Tibial artery (tissue), 4 donors: Measurements from ENCODE around the gene LKAAEAR1.

ENCODE experiments used
- DNase-seq, 2 donors: peaks; one replicate each; pipeline ENCODE4 v3.0.0-alpha.2; 2019
- H3K27ac ChIP-seq, 2 donors: fragments of 200-600 bp; sonication (generic) in 1 of 2; 1 replicate in 1 of 2; 2 replicates in 1 of 2; pipeline ENCODE4 v1.5.1; 2018 to 2019; ENCODE audit warnings: mild to moderate bottlenecking in 1 of 2
- H3K27me3 ChIP-seq, 2 donors: fragments of 200-600 bp; sonication (generic) in 1 of 2; one replicate each; pipeline versions ENCODE4 v1.5.1 to v1.6.0; 2016 to 2019
- H3K36me3 ChIP-seq, 3 donors: fragments of 200-600 bp; sonication (generic) in 2 of 3; one replicate each; pipeline ENCODE4 v1.5.1; 2016 to 2019; ENCODE audit warnings: mild to moderate bottlenecking in 2 of 3
- H3K4me1 ChIP-seq, 4 donors: fragments of 200-600 bp; sonication (generic) in 2 of 4; 1 replicate in 3 of 4; 2 replicates in 1 of 4; pipeline ENCODE4 v1.5.1; 2016 to 2019
- H3K4me3 ChIP-seq, 2 donors: fragments of 200-600 bp; sonication (generic) in 1 of 2; 1 replicate in 1 of 2; 2 replicates in 1 of 2; pipeline ENCODE4 v1.5.1; 2018 to 2019; ENCODE audit warnings: mild to moderate bottlenecking in 2 of 2
- H3K9me3 ChIP-seq, 3 donors: fragments of 200-600 bp; sonication (generic) in 1 of 3; one replicate each; pipeline ENCODE4 v1.5.1; 2016 to 2019
- CTCF ChIP-seq, 2 experiments: fragments of 200-600 bp in 1 of 2; fragments of 450-650 bp in 1 of 2; IDR thresholded peaks; one replicate each; pipeline ENCODE4 v1.5.1; 2017 to 2019; ENCODE audit warnings: antibody characterized with exemption in 2 of 2, mild to moderate bottlenecking in 1 of 2, moderate library complexity in 1 of 2
- intact Hi-C: fragments of 100-400 bp; cut with DNase I; formaldehyde crosslinking; loops from one replicate; pipeline ENCODE4 v1.15.0; 2023; ENCODE audit warnings: low total_unique reads

Gene LKAAEAR1

DNA sequence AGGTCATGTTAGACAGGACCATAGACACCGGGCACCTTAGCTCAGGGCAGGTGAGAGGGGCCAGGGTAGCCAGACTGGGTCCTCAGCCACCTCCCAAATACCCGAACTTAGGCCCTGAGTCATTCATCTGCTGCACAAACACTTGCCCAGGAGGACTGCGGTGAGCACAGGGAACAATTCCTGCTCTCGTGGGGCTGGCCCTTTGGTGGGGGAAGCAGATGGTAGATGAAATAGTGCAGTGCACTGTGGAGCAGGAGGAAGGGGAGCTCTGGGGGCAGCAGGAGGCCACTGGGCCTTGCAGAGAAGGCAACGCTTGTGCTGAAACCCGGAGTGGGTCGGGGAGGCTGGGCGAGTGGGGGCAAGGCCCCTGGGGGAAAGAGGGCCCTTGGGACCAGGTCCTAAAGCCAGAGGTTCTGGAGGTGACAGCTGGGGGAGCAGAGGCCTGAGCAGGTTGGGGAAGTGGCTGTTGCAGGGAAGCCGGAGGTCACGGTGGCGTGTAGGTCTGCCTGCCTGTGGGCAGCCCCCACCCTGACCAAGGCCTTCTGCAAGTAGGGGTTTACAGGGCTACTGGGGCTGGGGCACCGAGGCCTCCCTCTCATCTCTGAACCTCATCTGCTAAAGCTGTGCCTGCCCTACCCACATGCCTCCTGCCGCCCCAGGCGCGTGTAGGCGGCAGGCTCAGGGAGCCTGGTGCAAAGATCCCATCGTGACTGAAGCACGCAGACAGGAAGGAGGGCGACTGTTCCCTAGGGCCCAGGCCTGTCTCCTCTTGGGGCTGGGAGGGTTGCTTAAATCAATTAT lies 27.8 kb upstream of the LKAAEAR1 start:
- H3K27me3 ChIP-seq = peaks cover 0 to 32% of the 10 kb centered on the region in 2 donors
- peak in 1 of 2 donors; percentile 48 for DNase-seq
- H3K4me1 ChIP-seq = no peaks in the 10 kb centered on the region
- H3K36me3 ChIP-seq = no peaks in the 10 kb centered on the region
- TF ChIP-seq CTCF (IDR thresholded peaks at IDR 0.05) = no peak
- no peaks in the 10 kb centered on the region for H3K9me3 ChIP-seq
- intact Hi-C loops = no loop called here
- H3K4me3 ChIP-seq = no peak overlapping the region
- H3K27ac ChIP-seq = no peak overlapping the region

- H3K4me1 ChIP-seq = no peaks in the 10 kb centered on the region
- DNase-seq = peak in 1 of 2 donors; percentile 48
- H3K27me3 ChIP-seq = peaks cover 0 to 33% of the 10 kb centered on the region in 2 donors
- intact Hi-C loops = no loop called here
- no peaks in the 10 kb centered on the region for H3K9me3 ChIP-seq
- no peak overlapping the region for H3K27ac ChIP-seq
- TF ChIP-seq CTCF (IDR thresholded peaks at IDR 0.05) = no peak
- H3K4me3 ChIP-seq = no peak overlapping the region
- no peaks in the 10 kb centered on the region for H3K36me3 ChIP-seq
These were observed 26.3 kb upstream of the LKAAEAR1 start for GRCh38 chr20:64110411-64111068.

GRCh38 chr20:64109831-64110391 lies 25.7 kb upstream of the LKAAEAR1 start:
- Histone ChIP-seq H3K36me3 (no peaks in the 10 kb centered on the region), H3K27ac (no peak overlapping the region), H3K4me3 (no peak overlapping the region), H3K9me3 (no peaks in the 10 kb centered on the region), H3K4me1 (no peaks in the 10 kb centered on the region), H3K27me3 (peaks cover 0 to 35% of the 10 kb centered on the region in 2 donors)
- intact Hi-C loops = no loop called here
- DNase-seq = peak in 1 of 2 donors; percentile 41
- no peak for TF ChIP-seq CTCF (IDR thresholded peaks at IDR 0.05)

DNA sequence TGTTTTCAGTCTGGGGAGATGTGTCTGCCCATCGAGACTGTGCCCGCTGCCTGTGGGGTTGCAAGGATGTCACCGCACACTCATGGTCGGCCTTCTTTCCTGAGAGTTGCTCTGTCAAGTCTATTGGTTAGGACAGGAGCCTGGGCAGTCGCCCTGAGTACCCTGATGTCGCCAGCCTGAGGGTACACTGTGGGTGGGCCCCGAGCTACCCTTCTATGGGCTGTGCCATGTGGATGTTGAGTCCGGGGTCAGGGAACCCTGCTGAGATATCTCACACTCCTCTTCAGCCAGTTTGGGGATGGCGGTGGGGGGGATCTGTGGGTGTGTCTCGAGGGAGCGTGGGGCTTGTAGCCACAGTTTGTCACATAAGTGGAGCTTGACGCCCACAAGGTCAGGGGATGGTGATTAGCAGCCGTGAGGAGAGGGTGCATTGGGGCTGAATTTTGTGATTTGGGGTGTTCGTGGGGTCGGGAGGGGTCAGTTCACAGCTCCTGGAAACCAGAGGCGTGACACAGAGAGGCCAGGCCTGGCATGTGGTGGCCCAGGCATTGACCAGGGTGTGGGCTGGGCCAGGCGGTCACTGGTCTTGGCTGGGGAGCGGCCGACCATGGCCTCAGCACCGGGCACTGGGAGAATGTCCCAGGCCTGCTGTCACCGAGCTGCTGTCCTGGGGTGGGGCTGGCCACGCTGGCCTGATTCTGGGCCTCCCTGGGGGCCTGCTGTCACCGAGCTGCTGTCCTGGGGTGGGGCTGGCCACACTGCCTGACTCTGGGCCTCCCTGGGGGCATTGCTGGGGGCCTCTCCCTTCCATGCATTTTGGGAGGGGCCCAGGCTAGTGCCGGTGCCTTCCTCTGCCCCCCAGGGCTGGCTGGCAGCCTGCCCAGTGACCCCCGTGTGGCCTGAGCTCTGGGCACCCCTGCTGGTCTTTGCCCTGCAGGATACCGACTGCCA lies 24.8 kb upstream of the LKAAEAR1 start:
- H3K4me1 ChIP-seq = no peaks in the 10 kb centered on the region
- H3K27ac ChIP-seq = no peak overlapping the region
- DNase-seq = peak in 1 of 2 donors; percentile 55
- TF ChIP-seq CTCF (IDR thresholded peaks at IDR 0.05) = no peak
- intact Hi-C loops = no loop called here
- no peaks in the 10 kb centered on the region for H3K36me3 ChIP-seq
- no peaks in the 10 kb centered on the region for H3K9me3 ChIP-seq
- no peak overlapping the region for H3K4me3 ChIP-seq
- peaks cover 0 to 44% of the 10 kb centered on the region in 2 donors for H3K27me3 ChIP-seq
